RWPE1 (cell line): ENCODE measurements around the gene PPRC1.

ENCODE experiments used
- CTCF ChIA-PET: fragments of 350-600 bp; sonication (Branson Sonifier 250); formaldehyde crosslinking; extraction: SDS; loops from one replicate; lab custom pipeline; 2021; lab: Yijun Ruan, JAX
- POLR2A ChIA-PET: fragments of 400-600 bp; formaldehyde crosslinking; extraction: SDS; loops from one replicate; lab custom pipeline; 2020; ENCODE audit warnings: antibody characterized with exemption; ENCODE audit not compliant: low non-redundant PET; lab: Yijun Ruan, JAX
- DNase-seq: peaks from one replicate; pipeline ENCODE4 v3.0.0; 2012; ENCODE audit warnings: low spot score
- H3K27ac ChIP-seq: fragments of 450-650 bp; 2 replicates; pipeline ENCODE4 v1.5.1; 2017
- TF ChIP-seq, protein P1 (sequence below): fragments of 450-650 bp; conservative IDR thresholded peaks from 2 replicates; pipeline ENCODE4 v1.5.1; 2017; ENCODE audit warnings: low read depth, mild to moderate bottlenecking

Gene PPRC1

DNA sequence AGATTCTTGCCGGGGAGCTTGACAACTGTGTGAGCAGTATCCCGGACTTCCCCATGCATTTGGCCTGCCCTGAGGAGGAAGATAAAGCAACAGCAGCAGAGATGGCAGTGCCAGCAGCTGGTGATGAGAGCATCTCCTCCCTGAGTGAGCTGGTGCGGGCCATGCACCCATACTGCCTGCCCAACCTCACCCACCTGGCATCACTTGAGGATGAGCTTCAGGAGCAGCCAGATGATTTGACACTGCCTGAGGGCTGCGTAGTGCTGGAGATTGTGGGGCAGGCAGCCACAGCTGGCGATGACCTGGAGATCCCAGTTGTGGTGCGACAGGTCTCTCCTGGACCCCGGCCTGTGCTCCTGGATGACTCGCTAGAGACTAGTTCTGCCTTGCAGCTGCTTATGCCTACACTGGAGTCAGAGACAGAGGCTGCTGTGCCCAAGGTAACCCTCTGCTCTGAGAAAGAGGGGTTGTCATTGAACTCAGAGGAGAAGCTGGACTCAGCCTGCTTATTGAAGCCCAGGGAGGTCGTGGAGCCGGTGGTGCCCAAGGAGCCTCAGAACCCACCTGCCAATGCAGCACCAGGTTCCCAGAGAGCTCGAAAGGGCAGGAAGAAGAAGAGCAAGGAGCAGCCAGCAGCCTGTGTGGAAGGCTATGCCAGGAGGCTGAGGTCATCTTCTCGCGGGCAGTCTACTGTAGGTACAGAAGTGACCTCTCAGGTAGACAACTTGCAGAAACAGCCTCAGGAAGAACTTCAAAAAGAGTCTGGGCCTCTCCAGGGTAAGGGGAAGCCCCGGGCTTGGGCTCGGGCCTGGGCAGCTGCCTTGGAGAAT is 6.7 kb downstream of the PPRC1 start:
- DNase-seq: no peak

DNA sequence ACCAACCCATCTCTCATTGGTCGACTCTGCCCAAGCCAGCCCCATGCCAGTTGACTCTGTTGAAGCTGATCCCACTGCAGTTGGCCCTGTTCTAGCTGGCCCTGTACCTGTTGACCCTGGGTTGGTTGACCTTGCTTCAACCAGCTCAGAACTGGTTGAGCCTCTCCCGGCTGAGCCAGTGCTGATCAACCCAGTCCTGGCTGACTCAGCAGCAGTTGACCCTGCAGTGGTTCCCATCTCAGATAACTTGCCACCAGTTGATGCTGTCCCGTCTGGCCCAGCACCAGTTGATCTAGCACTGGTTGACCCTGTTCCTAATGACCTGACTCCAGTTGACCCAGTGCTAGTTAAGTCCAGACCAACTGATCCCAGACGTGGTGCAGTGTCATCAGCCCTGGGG is 7.4 kb downstream of the PPRC1 start:
- POLR2A ChIA-PET: no interaction called here
- DNase-seq: no peak
- CTCF ChIA-PET: interaction anchor here (0.6 kb wide), 2 partner anchors 27 to 304 kb away, joined by 3 read pairs; no protein-coding TSS in a partner anchor
- H3K27ac ChIP-seq: 0 out of 2 replicates have a peak overlapping the region, but pooled peaks have one; percentile 8
- TF ChIP-seq, protein P1, sequence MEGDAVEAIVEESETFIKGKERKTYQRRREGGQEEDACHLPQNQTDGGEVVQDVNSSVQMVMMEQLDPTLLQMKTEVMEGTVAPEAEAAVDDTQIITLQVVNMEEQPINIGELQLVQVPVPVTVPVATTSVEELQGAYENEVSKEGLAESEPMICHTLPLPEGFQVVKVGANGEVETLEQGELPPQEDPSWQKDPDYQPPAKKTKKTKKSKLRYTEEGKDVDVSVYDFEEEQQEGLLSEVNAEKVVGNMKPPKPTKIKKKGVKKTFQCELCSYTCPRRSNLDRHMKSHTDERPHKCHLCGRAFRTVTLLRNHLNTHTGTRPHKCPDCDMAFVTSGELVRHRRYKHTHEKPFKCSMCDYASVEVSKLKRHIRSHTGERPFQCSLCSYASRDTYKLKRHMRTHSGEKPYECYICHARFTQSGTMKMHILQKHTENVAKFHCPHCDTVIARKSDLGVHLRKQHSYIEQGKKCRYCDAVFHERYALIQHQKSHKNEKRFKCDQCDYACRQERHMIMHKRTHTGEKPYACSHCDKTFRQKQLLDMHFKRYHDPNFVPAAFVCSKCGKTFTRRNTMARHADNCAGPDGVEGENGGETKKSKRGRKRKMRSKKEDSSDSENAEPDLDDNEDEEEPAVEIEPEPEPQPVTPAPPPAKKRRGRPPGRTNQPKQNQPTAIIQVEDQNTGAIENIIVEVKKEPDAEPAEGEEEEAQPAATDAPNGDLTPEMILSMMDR: no peak

More for the DNA sequence above, 6.7 kb downstream of the PPRC1 start:
- ChIA-PET POLR2A (interaction anchor here (0.9 kb wide), 1 partner anchor 8 kb away, joined by 4 read pairs; no protein-coding TSS in a partner anchor), CTCF (interaction anchor here (0.6 kb wide), 2 partner anchors 26 to 303 kb away, joined by 3 read pairs; no protein-coding TSS in a partner anchor)
- H3K27ac ChIP-seq: 0 out of 2 replicates have a peak overlapping the region, but pooled peaks have one; percentile 8
- TF ChIP-seq, protein P1: no peak

DNA sequence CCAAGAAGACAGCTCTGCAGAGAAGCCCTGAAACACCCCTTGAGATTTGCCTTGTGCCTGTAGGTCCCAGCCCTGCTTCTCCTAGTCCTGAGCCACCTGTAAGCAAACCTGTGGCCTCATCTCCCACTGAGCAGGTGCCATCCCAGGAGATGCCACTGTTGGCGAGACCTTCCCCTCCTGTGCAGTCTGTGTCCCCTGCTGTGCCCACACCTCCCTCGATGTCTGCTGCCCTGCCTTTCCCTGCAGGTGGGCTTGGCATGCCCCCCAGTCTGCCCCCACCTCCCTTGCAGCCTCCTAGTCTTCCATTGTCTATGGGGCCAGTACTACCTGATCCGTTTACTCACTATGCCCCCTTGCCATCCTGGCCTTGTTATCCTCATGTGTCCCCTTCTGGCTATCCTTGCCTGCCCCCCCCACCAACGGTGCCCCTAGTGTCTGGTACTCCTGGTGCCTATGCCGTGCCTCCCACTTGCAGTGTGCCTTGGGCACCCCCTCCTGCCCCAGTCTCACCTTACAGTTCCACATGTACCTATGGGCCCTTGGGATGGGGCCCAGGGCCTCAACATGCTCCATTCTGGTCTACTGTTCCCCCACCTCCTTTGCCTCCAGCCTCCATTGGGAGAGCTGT is 8.2 kb downstream of the PPRC1 start:
- POLR2A ChIA-PET: no interaction called here
- CTCF ChIA-PET: no interaction called here
- TF ChIP-seq, protein P1: no peak
- peak overlapping the region; percentile 24 for H3K27ac ChIP-seq
- no peak for DNase-seq

DNA sequence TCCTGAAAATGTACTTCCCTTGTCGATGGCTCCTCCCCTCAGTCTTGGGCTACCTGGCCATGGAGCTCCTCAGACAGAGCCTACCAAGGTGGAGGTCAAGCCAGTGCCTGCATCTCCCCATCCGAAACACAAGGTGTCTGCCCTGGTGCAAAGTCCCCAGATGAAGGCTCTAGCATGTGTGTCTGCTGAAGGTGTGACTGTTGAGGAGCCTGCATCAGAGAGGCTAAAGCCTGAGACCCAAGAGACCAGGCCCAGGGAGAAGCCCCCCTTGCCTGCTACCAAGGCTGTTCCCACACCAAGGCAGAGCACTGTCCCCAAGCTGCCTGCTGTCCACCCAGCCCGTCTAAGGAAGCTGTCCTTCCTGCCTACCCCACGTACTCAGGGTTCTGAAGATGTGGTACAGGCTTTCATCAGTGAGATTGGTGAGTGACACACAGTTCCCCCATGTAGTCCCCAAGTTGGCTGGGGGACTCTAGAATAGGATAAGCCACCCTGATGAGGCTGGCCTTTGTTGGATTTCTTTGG is 8.8 kb downstream of the PPRC1 start:
- POLR2A ChIA-PET: no interaction called here
- peak overlapping the region; percentile 24 for H3K27ac ChIP-seq
- CTCF ChIA-PET: no interaction called here
- TF ChIP-seq, protein P1: no peak
- no peak for DNase-seq

DNA sequence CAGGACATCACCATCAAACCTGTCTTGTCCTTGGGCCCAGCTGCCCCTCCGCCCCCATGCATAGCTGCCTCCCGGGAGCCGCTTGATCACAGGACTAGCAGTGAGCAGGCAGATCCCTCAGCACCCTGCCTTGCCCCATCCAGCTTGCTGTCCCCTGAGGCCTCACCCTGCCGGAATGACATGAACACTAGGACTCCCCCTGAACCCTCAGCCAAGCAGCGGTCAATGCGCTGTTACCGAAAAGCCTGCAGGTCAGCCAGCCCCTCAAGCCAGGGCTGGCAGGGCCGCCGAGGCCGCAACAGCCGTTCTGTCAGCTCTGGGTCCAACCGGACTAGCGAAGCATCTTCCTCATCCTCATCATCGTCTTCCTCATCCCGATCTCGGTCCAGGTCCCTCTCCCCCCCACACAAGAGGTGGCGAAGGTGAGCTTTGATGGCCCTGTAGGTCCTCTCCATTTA is 14.2 kb downstream of the PPRC1 start:
- CTCF ChIA-PET: interaction anchor here (1.2 kb wide), 1 partner anchor 9 kb away, joined by 5 read pairs; no protein-coding TSS in a partner anchor
- DNase-seq: no peak
- TF ChIP-seq, protein P1: no peak
- POLR2A ChIA-PET: interaction anchor here (1.2 kb wide), 1 partner anchor 8 kb away, joined by 4 read pairs; no protein-coding TSS in a partner anchor
- H3K27ac ChIP-seq: peak overlapping the region; percentile 19; the same call in 1 of the 2 replicates

DNA sequence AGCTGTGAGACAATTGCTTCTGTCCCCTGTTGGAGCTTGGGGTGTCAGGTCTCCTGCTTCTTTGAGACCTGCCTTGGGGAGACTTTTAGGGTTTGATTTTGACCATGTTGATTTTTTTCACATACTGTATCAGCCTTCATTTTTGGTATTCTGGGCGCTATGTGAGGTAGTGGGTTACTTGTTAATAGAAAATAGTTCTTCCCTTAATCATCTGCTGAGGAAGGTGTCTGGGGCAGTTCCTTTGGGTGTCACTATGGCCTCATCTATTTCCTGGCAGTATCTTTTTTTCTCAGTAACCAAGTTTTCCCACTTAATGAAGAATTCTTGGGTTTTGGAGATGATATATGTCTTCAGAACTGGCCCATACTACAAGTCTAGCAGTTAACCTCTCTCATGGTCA is 14.7 kb downstream of the PPRC1 start:
- POLR2A ChIA-PET: interaction anchor here (1.2 kb wide), 1 partner anchor 8 kb away, joined by 4 read pairs; no protein-coding TSS in a partner anchor
- DNase-seq: no peak
- TF ChIP-seq, protein P1: no peak
- CTCF ChIA-PET: interaction anchor here (0.6 to 1.2 kb wide), 2 partner anchors 10 to 324 kb away, joined by 3 to 5 read pairs; no protein-coding TSS in a partner anchor
- no peak overlapping the region for H3K27ac ChIP-seq
